GM12801 (cell line): ENCODE data around the gene LRP1.

ENCODE experiments used
- CTCF ChIP-seq: IDR thresholded peaks from one replicate; pipeline ENCODE4 v1.5.1; 2011; ENCODE audit warnings: control low read depth; ENCODE audit not compliant: insufficient read length; ENCODE audit errors: extremely low read depth

LRP1 gene

GRCh38 chr12:57097554-57097835 lies 30.8 kb upstream of the LRP1 start:
- no peak for TF ChIP-seq CTCF

- no peak for TF ChIP-seq CTCF
These were observed 29.7 kb upstream of the LRP1 start for GRCh38 chr12:57098546-57098945.

GRCh38 chr12:57099047-57099714 lies 29.1 kb upstream of the LRP1 start:
- no peak for TF ChIP-seq CTCF

GRCh38 chr12:57099766-57100165 lies 28.5 kb upstream of the LRP1 start:
- TF ChIP-seq CTCF: no peak

GRCh38 chr12:57101892-57102695 lies 26.2 kb upstream of the LRP1 start:
- no peak for TF ChIP-seq CTCF

GRCh38 chr12:57103856-57104255 lies 24.4 kb upstream of the LRP1 start:
- TF ChIP-seq CTCF: no peak

GRCh38 chr12:57104292-57104910 lies 23.9 kb upstream of the LRP1 start:
- TF ChIP-seq CTCF: no peak
